Right atrium auricular region (tissue), 2 donors: ENCODE data around the gene ZBP1. TPM values are rescaled to one million over a fixed set of nuclear protein-coding genes. Genes with fewer than 3 reads are reported as not detected.

Experiments
- DNase-seq: peaks from one replicate; pipeline ENCODE4 v3.0.0-alpha.2; 2019; ENCODE audit warnings: low spot score
- H3K27ac ChIP-seq, 2 donors: fragments of 200-600 bp; sonication (generic); 1 replicate in 1 of 2; 2 replicates in 1 of 2; pipeline ENCODE4 v1.5.1; 2016 to 2019
- H3K27me3 ChIP-seq, 2 donors: fragments of 200-600 bp; sonication (generic); one replicate each; pipeline versions ENCODE4 v1.5.1 to v1.6.0; 2017 to 2019
- H3K36me3 ChIP-seq: fragments of 200-600 bp; sonication (generic); one replicate; pipeline ENCODE4 v1.5.1; 2016
- H3K4me1 ChIP-seq, 2 donors: fragments of 200-600 bp; sonication (generic); one replicate each; pipeline versions ENCODE4 v1.5.1 to v1.6.0; 2017 to 2019
- H3K4me3 ChIP-seq, 2 donors: fragments of 200-600 bp; sonication (generic); 1 replicate in 1 of 2; 2 replicates in 1 of 2; pipeline ENCODE4 v1.5.1; 2017 to 2019; ENCODE audit warnings: mild to moderate bottlenecking in 1 of 2, moderate library complexity in 1 of 2
- H3K9me3 ChIP-seq, 2 donors: fragments of 200-600 bp; sonication (generic); one replicate each; pipeline ENCODE4 v1.5.1; 2019
- CTCF ChIP-seq, 2 donors: fragments of 200-600 bp; sonication (generic); IDR thresholded peaks; one replicate each; pipeline ENCODE4 v1.5.1; 2019; ENCODE audit warnings: antibody characterized with exemption in 2 of 2
- total RNA-seq, 2 donors: library from RNA; depleted of rRNA; stranded (reverse); fragments of >200 nt; gene quantifications; one replicate each; pipeline ENCODE4 v1.1.0, GENCODE V29; 2016

ZBP1 gene
- total RNA-seq, 2 donors from 2014 or later, result not detected

DNA sequence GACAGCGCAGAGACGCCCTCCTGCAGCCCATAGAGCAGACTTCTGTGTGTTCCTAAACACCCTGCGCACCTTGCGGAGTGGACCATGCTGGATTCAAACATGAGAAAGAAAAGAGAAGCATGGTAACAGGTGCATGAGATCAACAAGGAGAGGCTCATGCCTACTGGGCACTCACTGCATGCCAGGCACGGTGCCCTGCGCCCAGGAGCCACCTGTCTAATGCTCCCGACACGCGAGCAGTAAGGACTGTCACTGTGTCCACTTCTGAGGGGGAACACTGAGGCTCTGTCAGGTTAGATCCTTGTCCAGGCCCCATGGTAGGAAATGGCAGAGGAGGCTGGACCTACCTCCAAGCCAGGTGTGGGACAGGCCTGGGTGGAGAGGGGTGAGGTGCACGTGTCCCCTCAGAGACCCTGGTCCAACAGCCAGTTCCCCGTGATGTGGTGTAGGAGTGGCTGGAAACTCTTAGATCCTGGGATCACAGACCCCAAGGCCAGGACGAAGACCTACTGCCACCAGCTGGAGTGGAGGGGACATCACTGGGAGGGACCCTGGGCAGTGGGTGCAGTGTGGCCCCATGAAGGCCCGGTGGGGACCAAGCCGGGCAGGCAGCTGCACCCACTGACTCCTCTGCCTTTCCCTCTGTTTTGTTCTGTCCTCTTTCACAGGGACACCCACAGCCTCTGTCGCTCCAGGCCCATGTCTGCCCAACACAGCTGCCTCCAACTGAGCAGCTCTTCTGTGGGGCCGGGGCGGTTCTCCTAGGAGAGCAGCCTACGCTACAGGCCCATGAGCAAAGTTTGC is 29.5 kb downstream of the ZBP1 start:
- no peak for DNase-seq
- Histone ChIP-seq H3K9me3 (peaks cover 0 to 8% of the 10 kb centered on the region in 2 donors), H3K4me3 (no peak overlapping the region), H3K4me1 (no peaks in the 10 kb centered on the region), H3K36me3 (no peaks in the 10 kb centered on the region), H3K27ac (no peak overlapping the region), H3K27me3 (no peaks in the 10 kb centered on the region)
- TF ChIP-seq CTCF (IDR thresholded peaks at IDR 0.05), result no peak

DNA sequence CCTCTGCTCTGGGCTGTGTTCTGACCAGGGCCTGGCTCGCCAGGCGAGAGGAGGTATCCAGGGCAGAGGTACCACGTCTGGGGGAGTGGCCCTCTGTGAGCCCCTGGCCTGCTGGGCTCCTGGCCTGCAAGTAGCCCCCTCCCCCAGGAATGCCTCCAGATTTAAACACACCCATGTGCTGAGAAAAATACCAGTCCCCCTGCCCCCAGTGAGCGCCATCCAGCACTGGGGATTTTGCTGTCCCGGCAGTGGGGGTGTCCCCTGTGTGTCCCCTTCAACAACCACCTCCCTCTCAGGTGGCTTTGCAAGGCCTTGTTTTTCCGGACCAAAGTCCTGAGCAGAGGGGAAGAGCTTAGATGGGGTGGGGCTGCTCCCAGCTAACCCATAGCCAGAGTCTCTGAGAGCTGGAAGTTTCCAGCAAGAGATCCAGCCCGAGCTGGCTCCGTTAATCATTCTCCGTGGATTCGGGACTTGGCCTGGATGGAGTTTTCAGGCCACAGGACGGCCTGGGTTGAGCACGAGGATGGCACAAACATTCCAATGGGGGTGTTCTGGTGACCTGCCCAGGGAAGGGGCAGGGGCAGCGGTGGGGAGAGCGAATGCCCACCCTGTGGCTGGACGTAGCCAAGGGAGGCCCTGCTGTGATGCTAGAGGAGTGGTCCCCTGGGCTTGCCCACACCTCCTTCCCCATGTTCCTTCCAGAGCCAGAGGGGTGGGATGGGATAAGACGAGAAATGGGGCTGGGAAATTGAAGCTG is 30.3 kb downstream of the ZBP1 start:
- Histone ChIP-seq H3K27ac (no peak overlapping the region), H3K4me1 (no peaks in the 10 kb centered on the region), H3K4me3 (no peak overlapping the region), H3K9me3 (peaks cover 0 to 8% of the 10 kb centered on the region in 2 donors), H3K36me3 (no peaks in the 10 kb centered on the region), H3K27me3 (no peaks in the 10 kb centered on the region)
- TF ChIP-seq CTCF (IDR thresholded peaks at IDR 0.05), result no peak
- DNase-seq, result no peak

DNA sequence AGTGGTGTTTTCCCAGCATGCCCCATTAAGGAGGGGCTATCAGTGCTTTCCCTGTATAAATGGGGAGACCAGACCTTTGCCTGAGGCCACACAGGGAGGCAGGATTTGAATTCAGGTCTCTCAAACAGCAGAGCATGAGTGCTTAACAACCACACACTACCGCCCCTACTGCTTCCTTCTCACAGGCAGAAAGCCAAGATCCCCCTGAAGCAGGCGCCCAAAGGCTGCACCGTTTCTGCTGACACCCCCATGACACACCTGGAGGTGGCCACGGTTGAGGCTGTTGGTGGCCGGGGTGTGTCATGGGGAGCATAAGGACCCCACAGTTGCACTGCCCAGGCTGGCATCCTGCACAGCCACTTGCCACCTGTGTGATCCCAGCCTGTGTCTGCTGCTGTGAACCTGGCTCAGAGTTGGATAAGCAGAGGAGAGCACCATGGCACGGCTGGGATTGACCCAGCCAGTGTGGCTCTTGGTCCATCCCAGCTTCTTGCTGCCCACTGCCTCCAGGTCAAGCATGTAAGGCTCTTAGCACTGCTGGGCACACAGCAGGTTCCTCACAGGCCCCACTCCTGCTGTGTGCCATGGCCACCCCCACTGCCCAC is 31.0 kb downstream of the ZBP1 start:
- TF ChIP-seq CTCF (IDR thresholded peaks at IDR 0.05), result no peak
- Histone ChIP-seq H3K4me1 (no peaks in the 10 kb centered on the region), H3K4me3 (no peak overlapping the region), H3K27me3 (no peaks in the 10 kb centered on the region), H3K36me3 (no peaks in the 10 kb centered on the region), H3K9me3 (peaks cover 0 to 8% of the 10 kb centered on the region in 2 donors), H3K27ac (no peak overlapping the region)
- DNase-seq, result no peak

GRCh38 chr20:57588596-57588995 is 31.6 kb downstream of the ZBP1 start:
- no peak for TF ChIP-seq CTCF (IDR thresholded peaks at IDR 0.05)
- H3K27me3 ChIP-seq, result no peaks in the 10 kb centered on the region
- DNase-seq, result no peak
- H3K4me3 ChIP-seq, result no peak overlapping the region
- no peaks in the 10 kb centered on the region for H3K36me3 ChIP-seq
- peaks cover 0 to 8% of the 10 kb centered on the region in 2 donors for H3K9me3 ChIP-seq
- H3K4me1 ChIP-seq, result no peaks in the 10 kb centered on the region
- H3K27ac ChIP-seq, result no peak overlapping the region

GRCh38 chr20:57587989-57588377 is 32.2 kb downstream of the ZBP1 start:
- no peaks in the 10 kb centered on the region for H3K4me1 ChIP-seq
- H3K9me3 ChIP-seq, result peaks cover 0 to 8% of the 10 kb centered on the region in 2 donors
- no peaks in the 10 kb centered on the region for H3K36me3 ChIP-seq
- no peak overlapping the region for H3K27ac ChIP-seq
- DNase-seq, result no peak
- no peak for TF ChIP-seq CTCF (IDR thresholded peaks at IDR 0.05)
- H3K4me3 ChIP-seq, result no peak overlapping the region
- H3K27me3 ChIP-seq, result no peaks in the 10 kb centered on the region
